ENCODE data around the gene MAP2K5.

DNA sequence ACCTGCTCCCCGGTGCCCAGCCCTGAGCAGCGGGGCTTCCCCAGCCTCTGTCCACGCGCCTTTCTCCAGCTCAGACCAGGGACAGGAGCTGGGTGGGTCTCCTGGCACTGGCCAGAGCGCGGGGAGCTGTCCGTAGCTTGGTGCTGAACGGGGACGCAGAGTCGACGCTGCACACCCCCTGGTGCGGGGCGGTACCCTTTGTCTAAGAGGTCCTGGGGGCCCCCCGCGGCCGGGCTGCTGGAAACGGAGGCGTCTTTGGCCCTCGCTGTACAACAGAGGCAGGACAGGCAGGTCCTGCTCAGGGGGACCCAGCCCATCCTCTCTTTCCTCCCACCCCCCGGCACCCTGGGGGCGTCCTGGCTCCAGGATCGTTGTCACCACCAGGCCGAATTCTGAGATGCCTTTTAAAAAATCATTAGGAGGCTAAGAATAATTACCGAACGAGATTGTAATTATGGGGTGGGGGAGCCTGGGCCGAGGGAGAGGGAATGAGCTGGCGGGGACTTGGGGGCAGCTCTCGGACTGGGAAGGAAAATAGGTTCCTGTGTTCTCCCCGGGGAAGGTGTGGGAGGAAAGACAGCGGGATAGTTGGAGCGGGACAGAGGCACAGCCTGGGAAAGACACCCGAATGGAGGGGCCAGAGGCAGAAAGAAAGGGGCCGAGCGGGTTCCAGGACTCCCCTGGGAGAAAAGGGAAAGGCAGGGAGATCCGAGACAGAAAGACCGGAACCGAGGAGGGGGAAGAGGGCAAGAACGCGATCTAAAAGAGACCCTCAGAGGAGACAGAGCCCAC, 278.7 kb downstream of the MAP2K5 start:
- TF ChIP-seq GATA3 (IDR thresholded peaks at IDR 0.05; ENCODE audit: low read depth, low read length) (no peak), GATA2 (IDR thresholded peaks at IDR 0.05; ENCODE audit: low read depth, low read length) (no peak)

Measured in SH-SY5Y (cell line).